ENCODE measurements around the gene CACNA1F. TPM values are rescaled to one million over a fixed set of nuclear protein-coding genes. Genes with fewer than 3 reads are reported as not detected.

CACNA1F gene
- total RNA-seq, 4 donors from 2014 or later, result 0.10 to 0.21 (median 0.13) TPM; not detected in 1

GRCh38 chrX:49257846-49258748 lies 25.0 kb upstream of the CACNA1F start:
- intact Hi-C loops (cut with DNase I), result no loop called here
- no peak overlapping the region for H3K4me3 ChIP-seq (replicated peaks in 1 of 3)
- 74 to 90% methylated on average over 5 to 6 of the region's 20 CpGs for WGBS, 2 donors

GRCh38 chrX:49257074-49257790 lies 24.1 kb upstream of the CACNA1F start:
- H3K27ac ChIP-seq, result no peak overlapping the region
- H3K27me3 ChIP-seq, result no peaks in the 10 kb centered on the region
- no peak for TF ChIP-seq POLR2A (IDR thresholded peaks at IDR 0.05)
- no peak for TF ChIP-seq CTCF (IDR thresholded peaks at IDR 0.05)
- intact Hi-C loops (cut with DNase I), result no loop called here
- no peak for DNase-seq
- no peaks in the 10 kb centered on the region for H3K36me3 ChIP-seq
- H3K4me3 ChIP-seq (replicated peaks in 1 of 3), result no peak overlapping the region
- no peaks in the 10 kb centered on the region for H3K9me3 ChIP-seq
- H3K4me1 ChIP-seq, result no peaks in the 10 kb centered on the region
- WGBS, 2 donors, result 71 to 80% methylated on average over 1 to 3 of the region's 14 CpGs

More at GRCh38 chrX:49257846-49258748, 25.0 kb upstream of the CACNA1F start:
- TF ChIP-seq CTCF (IDR thresholded peaks at IDR 0.05) (no peak), POLR2A (IDR thresholded peaks at IDR 0.05) (no peak)
- H3K36me3 ChIP-seq, result no peaks in the 10 kb centered on the region
- no peaks in the 10 kb centered on the region for H3K4me1 ChIP-seq
- H3K27ac ChIP-seq, result no peak overlapping the region
- no peaks in the 10 kb centered on the region for H3K9me3 ChIP-seq
- no peaks in the 10 kb centered on the region for H3K27me3 ChIP-seq
- DNase-seq, result no peak

- Histone ChIP-seq H3K4me1 (no peaks in the 10 kb centered on the region), H3K36me3 (no peaks in the 10 kb centered on the region), H3K27me3 (no peaks in the 10 kb centered on the region), H3K4me3 (replicated peaks in 1 of 3) (no peak overlapping the region), H3K9me3 (no peaks in the 10 kb centered on the region), H3K27ac (no peak overlapping the region)
- intact Hi-C loops (cut with DNase I), result no loop called here
- WGBS, 2 donors, result 67 to 74% methylated on average over 3 to 4 of the region's 9 CpGs
- TF ChIP-seq POLR2A (IDR thresholded peaks at IDR 0.05), result no peak
- TF ChIP-seq CTCF (IDR thresholded peaks at IDR 0.05), result no peak
- DNase-seq, result no peak
These were observed 23.3 kb upstream of the CACNA1F start for GRCh38 chrX:49256268-49256995.

- H3K4me3 ChIP-seq (replicated peaks in 1 of 3), result no peak overlapping the region
- no peaks in the 10 kb centered on the region for H3K9me3 ChIP-seq
- 83 to 95% methylated on average over 7 of the region's 7 CpGs for WGBS, 2 donors
- H3K36me3 ChIP-seq, result no peaks in the 10 kb centered on the region
- H3K27me3 ChIP-seq, result no peaks in the 10 kb centered on the region
- no peak overlapping the region for H3K27ac ChIP-seq
- H3K4me1 ChIP-seq, result no peaks in the 10 kb centered on the region
- no peak for DNase-seq
- intact Hi-C loops (cut with DNase I), result no loop called here
- TF ChIP-seq POLR2A (IDR thresholded peaks at IDR 0.05) (no peak), CTCF (IDR thresholded peaks at IDR 0.05) (no peak)
These were observed 21.5 kb upstream of the CACNA1F start for GRCh38 chrX:49254639-49255038.

Measured in thyroid gland (tissue), 4 donors.